Loucy (cell line): ENCODE measurements around the gene CBLL1.

Source experiments
- CTCF ChIP-seq: fragments of 200-600 bp; sonication (generic); conservative IDR thresholded peaks from 2 replicates; pipeline ENCODE4 v1.5.1; 2014; ENCODE audit warnings: mild to moderate bottlenecking, antibody characterized with exemption, low read length
- EZH2phosphoT487 ChIP-seq: fragments of 200-600 bp; IDR thresholded peaks from 2 replicates; pipeline ENCODE4 v1.6.1; 2018; ENCODE audit warnings: antibody characterized with exemption, mild to moderate bottlenecking, moderate library complexity, borderline replicate concordance

GRCh38 chr7:107728276-107728675 is 15.7 kb upstream of the CBLL1 start:
- TF ChIP-seq CTCF (no peak), EZH2phosphoT487 (no peak)
